Chondrocyte (in vitro differentiated cells): ENCODE measurements around the gene L1CAM. TPM values are rescaled to one million over a fixed set of nuclear protein-coding genes. Genes with fewer than 3 reads are reported as not detected.
A peak's percentile ranks its signal among the peaks of the same experiment; 100 is the strongest.

Experiments
- DNase-seq: peaks from one replicate; pipeline ENCODE4 v3.0.0; 2021; ENCODE audit warnings: mixed read lengths, low spot score
- H3K27ac Mint-ChIP-seq: one replicate; pipeline ENCODE4 v1.8.0; 2021; ENCODE audit warnings: mild to moderate bottlenecking, moderate library complexity, mixed read lengths; ENCODE audit not compliant: unreplicated experiment
- H3K27me3 Mint-ChIP-seq: 2 replicates; pipeline ENCODE4 v1.8.0; 2021; ENCODE audit warnings: low read depth, mixed read lengths
- H3K36me3 Mint-ChIP-seq: 2 replicates; pipeline ENCODE4 v1.8.0; 2021; ENCODE audit warnings: low read depth, mixed read lengths
- H3K4me1 Mint-ChIP-seq: 2 replicates; pipeline ENCODE4 v1.8.0; 2021; ENCODE audit warnings: low read depth, mild to moderate bottlenecking, mixed read lengths
- H3K4me3 Mint-ChIP-seq: one replicate; pipeline ENCODE4 v1.8.0; 2021; ENCODE audit warnings: mild to moderate bottlenecking, moderate library complexity, mixed read lengths; ENCODE audit not compliant: unreplicated experiment
- H3K9me3 Mint-ChIP-seq: 2 replicates; pipeline ENCODE4 v1.8.0; 2021; ENCODE audit warnings: low read depth, mixed read lengths
- CTCF ChIP-seq: fragments of 200-600 bp; sonication (generic); IDR thresholded peaks from 2 replicates; pipeline ENCODE4 v1.5.0; 2021; ENCODE audit warnings: antibody characterized with exemption, mild to moderate bottlenecking, moderate library complexity
- total RNA-seq: library from RNA; stranded (reverse); gene quantifications from 3 replicates; pipeline ENCODE4 v1.2.1, GENCODE V29; 2021

L1CAM gene
- total RNA-seq, 1 donor from 2014 or later = 2.5 TPM

GRCh38 chrX:153874366-153875125 lies 11.4 kb downstream of the L1CAM start:
- H3K4me1 Mint-ChIP-seq = no peaks in the 10 kb centered on the region
- H3K27ac Mint-ChIP-seq = no peak overlapping the region
- DNase-seq = peak; percentile 78
- no peak for TF ChIP-seq CTCF
- no peak overlapping the region for H3K4me3 Mint-ChIP-seq
- peaks cover 4% of the 10 kb centered on the region for H3K27me3 Mint-ChIP-seq
- H3K9me3 Mint-ChIP-seq = peaks cover 5% of the 10 kb centered on the region
- H3K36me3 Mint-ChIP-seq = no peaks in the 10 kb centered on the region

DNA sequence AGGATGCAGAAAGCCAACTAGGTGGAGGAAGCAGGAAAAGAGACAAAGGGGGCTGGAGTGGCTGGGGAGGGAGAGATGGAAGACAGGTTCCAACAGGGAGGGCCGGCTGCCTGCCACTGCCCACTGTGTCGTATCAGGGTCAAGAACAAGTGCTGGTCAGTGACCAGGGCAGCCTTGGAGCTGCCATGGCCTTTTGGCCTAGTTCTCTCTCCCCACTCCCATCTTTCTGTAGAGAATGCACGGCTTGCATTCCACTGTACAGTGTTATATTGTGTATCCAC lies 11.9 kb downstream of the L1CAM start:
- no peaks in the 10 kb centered on the region for H3K4me1 Mint-ChIP-seq
- peaks cover 5% of the 10 kb centered on the region for H3K9me3 Mint-ChIP-seq
- no peak for TF ChIP-seq CTCF
- no peaks in the 10 kb centered on the region for H3K36me3 Mint-ChIP-seq
- no peak overlapping the region for H3K27ac Mint-ChIP-seq
- peak; percentile 54 for DNase-seq
- peaks cover 4% of the 10 kb centered on the region for H3K27me3 Mint-ChIP-seq
- H3K4me3 Mint-ChIP-seq = no peak overlapping the region

DNA sequence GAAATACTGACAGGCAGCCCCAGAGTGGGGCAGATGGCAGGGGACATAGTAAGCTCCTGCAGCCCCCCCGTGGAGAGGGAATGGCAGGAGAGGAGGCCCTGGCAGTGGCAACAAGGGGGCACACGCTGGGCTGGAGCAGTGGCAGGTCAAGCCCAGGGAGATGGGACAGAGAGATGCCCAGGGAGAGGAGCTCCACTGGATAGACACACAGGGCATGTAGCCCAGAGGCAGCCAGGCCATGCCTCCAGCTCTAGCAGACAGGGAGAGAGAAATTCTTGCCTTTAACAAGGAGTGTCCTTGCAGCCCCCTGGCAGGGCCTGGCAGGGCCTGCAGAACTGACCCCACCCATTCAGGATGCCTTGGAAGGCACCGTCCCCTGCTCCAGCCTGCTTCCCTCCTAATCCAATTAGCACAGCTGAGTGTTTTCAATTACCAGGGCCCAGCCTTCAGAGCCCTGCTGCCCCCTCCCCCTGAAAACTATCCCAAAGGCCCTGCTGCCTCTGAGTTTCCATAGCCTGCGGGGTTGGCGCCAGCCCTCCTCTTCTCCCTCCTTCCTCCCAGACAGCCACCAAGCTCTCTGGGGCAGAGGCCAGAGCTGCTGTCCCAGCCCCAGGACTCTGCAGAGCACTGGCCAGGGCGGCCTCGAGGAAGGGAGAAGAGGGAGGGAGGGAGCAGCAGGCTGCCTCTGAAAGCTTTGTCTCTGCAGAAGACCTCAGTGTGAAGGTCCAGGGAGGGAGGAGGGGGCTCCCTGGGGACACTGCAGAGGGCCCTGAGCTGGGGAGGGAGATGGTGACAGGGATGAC lies 12.5 kb downstream of the L1CAM start:
- no peak for TF ChIP-seq CTCF
- no peaks in the 10 kb centered on the region for H3K36me3 Mint-ChIP-seq
- peaks cover 4% of the 10 kb centered on the region for H3K27me3 Mint-ChIP-seq
- no peak overlapping the region for H3K27ac Mint-ChIP-seq
- H3K4me1 Mint-ChIP-seq = no peaks in the 10 kb centered on the region
- peaks cover 5% of the 10 kb centered on the region for H3K9me3 Mint-ChIP-seq
- peak; percentile 72 for DNase-seq
- no peak overlapping the region for H3K4me3 Mint-ChIP-seq

GRCh38 chrX:153871946-153872878 lies 13.8 kb downstream of the L1CAM start:
- no peaks in the 10 kb centered on the region for H3K27me3 Mint-ChIP-seq
- H3K27ac Mint-ChIP-seq = no peak overlapping the region
- no peaks in the 10 kb centered on the region for H3K4me1 Mint-ChIP-seq
- no peaks in the 10 kb centered on the region for H3K36me3 Mint-ChIP-seq
- peak; percentile 73 for DNase-seq
- no peak for TF ChIP-seq CTCF
- peaks cover 5% of the 10 kb centered on the region for H3K9me3 Mint-ChIP-seq
- H3K4me3 Mint-ChIP-seq = no peak overlapping the region

- no peaks in the 10 kb centered on the region for H3K27me3 Mint-ChIP-seq
- TF ChIP-seq CTCF = no peak
- H3K36me3 Mint-ChIP-seq = no peaks in the 10 kb centered on the region
- H3K4me1 Mint-ChIP-seq = no peaks in the 10 kb centered on the region
- H3K4me3 Mint-ChIP-seq = no peak overlapping the region
- no peak overlapping the region for H3K27ac Mint-ChIP-seq
- DNase-seq = peak; percentile 39
- peaks cover 4% of the 10 kb centered on the region for H3K9me3 Mint-ChIP-seq
Observed at GRCh38 chrX:153871451-153871850, 14.5 kb downstream of the L1CAM start.
